ENCODE data around the gene EPB41.

DNA sequence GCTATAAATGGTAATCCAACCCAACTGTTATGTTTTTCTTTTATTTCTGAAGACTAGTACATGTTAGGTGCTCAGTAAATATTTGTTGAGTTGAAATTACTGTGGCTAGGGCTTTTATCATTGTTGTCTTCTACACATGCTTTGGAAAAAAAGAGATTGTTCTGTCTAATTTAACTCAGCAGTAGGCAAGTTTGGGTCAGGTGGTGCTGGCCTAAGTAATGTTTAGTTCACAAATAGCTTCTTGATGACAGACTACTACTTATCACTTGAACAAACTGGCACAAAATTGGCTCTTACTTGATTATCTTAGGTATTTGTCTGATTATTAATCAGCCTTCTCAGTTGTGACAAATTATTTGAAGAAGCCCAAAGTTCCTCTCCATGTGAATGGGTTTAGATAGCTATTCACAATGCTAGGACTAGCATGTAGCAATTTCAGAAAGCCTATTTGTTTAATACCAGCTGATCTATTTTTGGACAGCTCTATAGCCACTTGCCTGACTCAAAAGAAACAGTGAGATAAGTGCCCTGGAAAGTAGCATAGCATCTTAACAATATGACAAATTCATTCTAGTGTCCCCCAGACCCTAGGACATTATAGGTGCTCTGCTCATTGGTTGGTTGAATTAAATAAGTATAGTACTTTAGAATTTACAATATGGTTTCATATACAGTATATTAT is 176.7 kb downstream of the EPB41 start:
- TF ChIP-seq ZFP36 (IDR thresholded peaks at IDR 0.05; ENCODE audit: low read depth, low read length, partially characterized antibody) = no peak
- no peak for TF ChIP-seq MCM7 (IDR thresholded peaks at IDR 0.05)
- TF ChIP-seq, protein P1, sequence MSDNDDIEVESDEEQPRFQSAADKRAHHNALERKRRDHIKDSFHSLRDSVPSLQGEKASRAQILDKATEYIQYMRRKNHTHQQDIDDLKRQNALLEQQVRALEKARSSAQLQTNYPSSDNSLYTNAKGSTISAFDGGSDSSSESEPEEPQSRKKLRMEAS (CRISPR knock-in tag; IDR thresholded peaks at IDR 0.05) = no peak
- no peak for TF ChIP-seq CREB1 (IDR thresholded peaks at IDR 0.05)
- no peak for TF ChIP-seq CREB1 (CRISPR knock-in tag; IDR thresholded peaks at IDR 0.05)
- TF ChIP-seq, protein P2, sequence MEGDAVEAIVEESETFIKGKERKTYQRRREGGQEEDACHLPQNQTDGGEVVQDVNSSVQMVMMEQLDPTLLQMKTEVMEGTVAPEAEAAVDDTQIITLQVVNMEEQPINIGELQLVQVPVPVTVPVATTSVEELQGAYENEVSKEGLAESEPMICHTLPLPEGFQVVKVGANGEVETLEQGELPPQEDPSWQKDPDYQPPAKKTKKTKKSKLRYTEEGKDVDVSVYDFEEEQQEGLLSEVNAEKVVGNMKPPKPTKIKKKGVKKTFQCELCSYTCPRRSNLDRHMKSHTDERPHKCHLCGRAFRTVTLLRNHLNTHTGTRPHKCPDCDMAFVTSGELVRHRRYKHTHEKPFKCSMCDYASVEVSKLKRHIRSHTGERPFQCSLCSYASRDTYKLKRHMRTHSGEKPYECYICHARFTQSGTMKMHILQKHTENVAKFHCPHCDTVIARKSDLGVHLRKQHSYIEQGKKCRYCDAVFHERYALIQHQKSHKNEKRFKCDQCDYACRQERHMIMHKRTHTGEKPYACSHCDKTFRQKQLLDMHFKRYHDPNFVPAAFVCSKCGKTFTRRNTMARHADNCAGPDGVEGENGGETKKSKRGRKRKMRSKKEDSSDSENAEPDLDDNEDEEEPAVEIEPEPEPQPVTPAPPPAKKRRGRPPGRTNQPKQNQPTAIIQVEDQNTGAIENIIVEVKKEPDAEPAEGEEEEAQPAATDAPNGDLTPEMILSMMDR (IDR thresholded peaks at IDR 0.05 in 2 of 3, conservative IDR thresholded peaks at IDR 0.05 in 1 of 3; ENCODE audit: insufficient read depth in 2 of 3, low read depth in 1 of 3, low read length in 3 of 3) = no peak
- TF ChIP-seq ZNF282 (CRISPR knock-in tag; IDR thresholded peaks at IDR 0.05) = no peak
- TF ChIP-seq ZNF695 (CRISPR knock-in tag; IDR thresholded peaks at IDR 0.05) = no peak
- TF ChIP-seq EZH2 (IDR thresholded peaks at IDR 0.05; ENCODE audit: borderline replicate concordance, low read depth, low read length) = no peak
- TF ChIP-seq, protein P3, sequence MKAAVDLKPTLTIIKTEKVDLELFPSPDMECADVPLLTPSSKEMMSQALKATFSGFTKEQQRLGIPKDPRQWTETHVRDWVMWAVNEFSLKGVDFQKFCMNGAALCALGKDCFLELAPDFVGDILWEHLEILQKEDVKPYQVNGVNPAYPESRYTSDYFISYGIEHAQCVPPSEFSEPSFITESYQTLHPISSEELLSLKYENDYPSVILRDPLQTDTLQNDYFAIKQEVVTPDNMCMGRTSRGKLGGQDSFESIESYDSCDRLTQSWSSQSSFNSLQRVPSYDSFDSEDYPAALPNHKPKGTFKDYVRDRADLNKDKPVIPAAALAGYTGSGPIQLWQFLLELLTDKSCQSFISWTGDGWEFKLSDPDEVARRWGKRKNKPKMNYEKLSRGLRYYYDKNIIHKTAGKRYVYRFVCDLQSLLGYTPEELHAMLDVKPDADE (conservative IDR thresholded peaks at IDR 0.05; ENCODE audit: control insufficient read depth, low read depth, low read length) = no peak
- no peak for TF ChIP-seq HNRNPL (IDR thresholded peaks at IDR 0.05; ENCODE audit: low read depth, low read length)
- no peak for TF ChIP-seq TARDBP (IDR thresholded peaks at IDR 0.05)
- no peak for TF ChIP-seq NFE2L1 (tag; IDR thresholded peaks at IDR 0.05; ENCODE audit: borderline replicate concordance, low read depth)
